Measurements from ENCODE around the gene SGCD. TPM values are rescaled to one million over a fixed set of nuclear protein-coding genes. Genes with fewer than 3 reads are reported as not detected.

The SGCD gene
- 1 to 10 TPM in 1 of 4 donors, under 1 TPM in 3; 0.22 to 7.5 (median 0.62) TPM for polyA plus RNA-seq
- long read RNA-seq, donor 1, partial matches to known transcripts: 0 of 4 reads
- long read RNA-seq, donor 1, other reads (novel, unspliced or antisense): 0 of 4 reads
- long read RNA-seq, donor 2: 0 reads
- long read RNA-seq, donor 3, partial matches to known transcripts: 5 of 5 reads
- long read RNA-seq, donor 3, other reads (novel, unspliced or antisense): 0 of 5 reads
- long read RNA-seq, donor 4: 0 reads
- long read RNA-seq, donor 5: 0 reads
- long read RNA-seq, donor 6, partial matches to known transcripts: 0 of 1 reads
- long read RNA-seq, donor 6, other reads (novel, unspliced or antisense): 0 of 1 reads
- long read RNA-seq, donor 7, full-length matches to known transcripts: 10 of 10 reads
- long read RNA-seq, donor 7, partial matches to known transcripts: 0 of 10 reads
- long read RNA-seq, donor 7, other reads (novel, unspliced or antisense): 0 of 10 reads
- long read RNA-seq, donor 8: 0 reads
- long read RNA-seq, donor 9: 0 reads
- long read RNA-seq, donor 10, transcript SGCD-201 (9 exons, 1,606 nt): major isoform, 6 of 6 reads
- long read RNA-seq, donor 10, partial matches to known transcripts: 0 of 6 reads
- long read RNA-seq, donor 10, other reads (novel, unspliced or antisense): 0 of 6 reads

DNA sequence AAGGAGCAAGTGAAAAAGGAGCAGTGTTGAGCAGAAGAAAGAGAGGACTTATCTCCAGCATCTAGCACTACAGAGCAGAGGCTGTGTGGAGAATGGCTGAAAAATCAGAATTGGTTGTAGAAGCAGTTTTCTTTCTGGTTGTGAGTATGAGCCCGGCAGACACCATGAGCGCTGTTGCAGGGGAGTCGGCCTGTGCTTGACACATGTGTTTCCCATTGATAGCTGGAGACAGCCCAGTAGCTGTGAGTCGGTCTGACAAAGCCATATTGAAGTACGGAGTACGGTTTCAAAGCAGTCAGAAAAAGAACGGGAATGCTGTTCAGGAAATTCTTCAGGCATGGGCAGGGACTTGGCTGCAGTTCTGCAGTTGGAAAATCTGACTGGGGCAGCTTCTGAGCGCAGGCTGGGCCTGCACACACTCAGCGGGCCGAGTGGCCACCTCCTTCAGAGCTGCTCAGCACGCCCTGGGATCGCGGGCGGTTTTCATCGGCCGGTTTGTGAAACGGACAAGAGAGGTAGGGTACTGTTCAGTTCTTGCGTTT lies at the start of gene SGCD:
SGCD (plus strand) TSS at position 447 of the 542 bp plus-strand sequence.
- H3K27ac ChIP-seq (ENCODE audit: low read depth in 1 of 3, low read length in 2 of 3): peak within 1 kb of the TSS in 2 of 3 donors; percentile 66 to 78
- 48 to 68% (median 61%) methylated on average over 18 of the region's 18 CpGs for WGBS, 3 donors
- H3K4me3 ChIP-seq (ENCODE audit: low read depth in 1 of 3, low read length in 3 of 3): peak within 1 kb of the TSS in 1 of 3 donors; percentile 47
- DNase-seq (peak in 1 of 2 donors; percentile 16), FAIRE-seq (no peak)
- H3K4me1 ChIP-seq (ENCODE audit: control insufficient read depth in 3 of 3, insufficient read depth in 2 of 3, low read depth in 1 of 3, low read length in 2 of 3): no peaks in the 10 kb centered on the region
- H3K9me3 ChIP-seq (ENCODE audit: control insufficient read depth in 2 of 2, insufficient read depth in 1 of 2, low read depth in 1 of 2, low read length in 1 of 2): no peaks in the 10 kb centered on the region
- H3K27me3 ChIP-seq (ENCODE audit: control insufficient read depth in 3 of 3, insufficient read depth in 3 of 3, low read length in 3 of 3): peaks cover 0 to 3% (median 0%) of the 10 kb centered on the region in 3 donors
- H3K36me3 ChIP-seq (ENCODE audit: control insufficient read depth in 3 of 3, insufficient read depth in 2 of 3, low read depth in 1 of 3, low read length in 3 of 3): no peaks in the 10 kb centered on the region

DNA sequence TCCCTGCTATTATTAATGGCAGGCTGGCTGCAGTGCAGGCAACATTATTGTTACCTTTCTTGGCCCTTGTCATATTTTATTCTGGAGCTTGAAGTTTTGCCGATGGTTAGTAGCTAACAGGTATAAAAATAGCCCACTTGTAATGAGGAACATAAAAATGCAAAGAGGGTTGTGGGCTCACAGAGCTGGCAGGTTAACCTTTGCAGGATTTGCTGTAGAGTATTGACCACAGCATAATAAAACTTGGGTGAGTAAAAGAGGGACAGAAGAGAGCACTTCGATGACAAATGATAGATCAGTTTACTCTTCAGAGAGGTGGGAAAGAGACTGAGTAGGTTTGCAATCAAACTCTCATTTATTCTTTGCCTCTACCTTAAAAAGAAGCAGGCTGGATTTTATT lies 49.7 kb upstream of the SGCD start:
- 51 to 67% (median 61%) methylated on average over 2 of the region's 2 CpGs for WGBS, 3 donors
- no peak for FAIRE-seq

DNA sequence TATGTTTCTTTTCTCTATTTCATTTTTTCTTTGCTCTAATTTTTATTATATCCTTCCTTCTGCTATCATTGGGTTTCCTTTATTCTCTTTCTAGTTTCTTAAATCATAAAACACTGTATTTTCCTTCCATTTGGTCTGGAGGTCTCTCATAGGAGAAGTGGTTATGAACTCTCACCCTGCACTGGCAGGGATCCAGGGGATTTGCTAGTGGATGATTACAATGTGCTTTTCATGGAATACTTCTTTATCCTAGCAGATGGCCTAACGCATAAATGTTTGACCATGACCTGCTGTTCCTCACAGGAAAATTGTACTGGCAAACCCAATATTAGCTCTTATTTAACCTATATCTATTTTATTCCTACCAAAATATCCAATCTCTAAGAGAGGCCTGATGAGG lies 31.5 kb upstream of the SGCD start:
- H3K4me3 ChIP-seq (ENCODE audit: low read depth in 1 of 3, low read length in 3 of 3): no peak overlapping the region
- no peak for FAIRE-seq
- H3K36me3 ChIP-seq (ENCODE audit: control insufficient read depth in 3 of 3, insufficient read depth in 2 of 3, low read depth in 1 of 3, low read length in 3 of 3): no peaks in the 10 kb centered on the region
- no peak for DNase-seq
- H3K4me1 ChIP-seq (ENCODE audit: control insufficient read depth in 3 of 3, insufficient read depth in 2 of 3, low read depth in 1 of 3, low read length in 2 of 3): no peaks in the 10 kb centered on the region
- no peaks in the 10 kb centered on the region for H3K9me3 ChIP-seq (ENCODE audit: control insufficient read depth in 2 of 2, insufficient read depth in 1 of 2, low read depth in 1 of 2, low read length in 1 of 2)
- no peaks in the 10 kb centered on the region for H3K27me3 ChIP-seq (ENCODE audit: control insufficient read depth in 3 of 3, insufficient read depth in 3 of 3, low read length in 3 of 3)
- WGBS, 3 donors: 85 to 93% (median 89%) methylated on average over 1 of the region's 1 CpG
- H3K27ac ChIP-seq (ENCODE audit: low read depth in 1 of 3, low read length in 2 of 3): no peak overlapping the region

More for the DNA sequence above, 49.7 kb upstream of the SGCD start:
- Histone ChIP-seq H3K27me3 (ENCODE audit: control insufficient read depth in 3 of 3, insufficient read depth in 3 of 3, low read length in 3 of 3) (no peaks in the 10 kb centered on the region), H3K9me3 (ENCODE audit: control insufficient read depth in 2 of 2, insufficient read depth in 1 of 2, low read depth in 1 of 2, low read length in 1 of 2) (no peaks in the 10 kb centered on the region), H3K4me1 (ENCODE audit: control insufficient read depth in 3 of 3, insufficient read depth in 2 of 3, low read depth in 1 of 3, low read length in 2 of 3) (no peaks in the 10 kb centered on the region), H3K27ac (ENCODE audit: low read depth in 1 of 3, low read length in 2 of 3) (no peak overlapping the region), H3K4me3 (ENCODE audit: low read depth in 1 of 3, low read length in 3 of 3) (no peak overlapping the region), H3K36me3 (ENCODE audit: control insufficient read depth in 3 of 3, insufficient read depth in 2 of 3, low read depth in 1 of 3, low read length in 3 of 3) (no peaks in the 10 kb centered on the region)
- DNase-seq: no peak

DNA sequence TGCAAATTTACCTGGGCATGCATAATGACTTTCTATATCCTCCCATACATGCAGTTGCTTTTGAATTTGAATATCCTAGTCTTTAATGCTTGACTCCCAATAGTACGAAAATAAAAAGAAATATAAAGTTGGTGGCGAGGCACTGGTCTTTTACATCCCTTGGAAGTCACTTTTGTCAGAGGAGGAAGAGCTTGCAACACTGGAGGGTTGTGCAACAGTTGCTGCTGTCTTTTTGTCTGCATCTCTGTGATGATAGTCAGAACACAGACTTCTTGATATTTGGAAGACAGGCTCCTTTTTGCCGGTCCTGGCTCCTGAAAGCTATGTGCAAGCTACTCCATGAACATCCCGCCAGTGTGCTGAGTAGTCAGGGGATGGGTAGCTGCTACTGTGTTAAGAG lies 16.8 kb upstream of the SGCD start:
- WGBS, 3 donors: 81 to 87% (median 83%) methylated on average over 4 of the region's 4 CpGs
- FAIRE-seq (no peak), DNase-seq (no peak)
- Histone ChIP-seq H3K27me3 (ENCODE audit: control insufficient read depth in 3 of 3, insufficient read depth in 3 of 3, low read length in 3 of 3) (no peaks in the 10 kb centered on the region), H3K36me3 (ENCODE audit: control insufficient read depth in 3 of 3, insufficient read depth in 2 of 3, low read depth in 1 of 3, low read length in 3 of 3) (no peaks in the 10 kb centered on the region), H3K27ac (ENCODE audit: low read depth in 1 of 3, low read length in 2 of 3) (no peak overlapping the region), H3K4me1 (ENCODE audit: control insufficient read depth in 3 of 3, insufficient read depth in 2 of 3, low read depth in 1 of 3, low read length in 2 of 3) (no peaks in the 10 kb centered on the region), H3K9me3 (ENCODE audit: control insufficient read depth in 2 of 2, insufficient read depth in 1 of 2, low read depth in 1 of 2, low read length in 1 of 2) (peaks cover 0 to 15% of the 10 kb centered on the region in 2 donors), H3K4me3 (ENCODE audit: low read depth in 1 of 3, low read length in 3 of 3) (no peak overlapping the region)

DNA sequence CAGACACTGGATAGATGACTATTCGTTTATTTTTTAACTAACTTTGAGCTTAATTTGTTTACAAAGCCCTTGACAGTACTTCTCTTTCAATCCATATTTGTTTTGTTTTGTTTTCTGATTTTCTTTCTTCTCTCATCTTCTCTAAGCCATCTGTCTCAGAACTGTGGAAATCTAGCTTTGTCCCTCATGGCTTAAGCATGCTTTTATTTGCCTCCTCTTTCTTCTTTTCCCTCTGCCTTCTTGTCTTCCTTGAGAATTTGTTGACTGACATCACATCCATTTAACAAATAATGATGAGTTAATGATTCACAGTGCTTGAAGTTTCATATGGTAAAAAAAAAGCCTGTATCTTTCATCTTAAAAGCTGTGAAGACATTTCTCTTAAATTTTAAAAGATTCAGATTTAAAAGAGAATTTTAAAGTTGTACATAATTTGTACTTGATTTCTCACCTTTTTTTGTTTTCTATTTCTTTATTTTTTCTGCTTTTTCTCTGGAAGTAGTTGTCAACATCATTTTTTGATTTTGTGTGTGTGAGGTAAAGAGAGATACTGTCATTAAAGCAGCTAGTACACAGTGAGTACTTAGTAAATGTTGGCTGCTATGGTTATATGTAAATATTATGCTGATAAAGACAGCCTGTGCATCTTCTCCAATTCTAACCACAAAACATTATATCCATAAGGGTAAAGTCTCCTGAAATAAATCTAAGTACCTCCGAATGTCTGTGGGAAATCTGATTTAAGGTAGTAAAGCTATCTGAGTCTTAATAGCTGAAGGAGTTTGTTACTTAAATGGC lies 13.9 kb upstream of the SGCD start:
- Histone ChIP-seq H3K9me3 (ENCODE audit: control insufficient read depth in 2 of 2, insufficient read depth in 1 of 2, low read depth in 1 of 2, low read length in 1 of 2) (peaks cover 0 to 3% of the 10 kb centered on the region in 2 donors), H3K4me1 (ENCODE audit: control insufficient read depth in 3 of 3, insufficient read depth in 2 of 3, low read depth in 1 of 3, low read length in 2 of 3) (no peaks in the 10 kb centered on the region), H3K4me3 (ENCODE audit: low read depth in 1 of 3, low read length in 3 of 3) (no peak overlapping the region), H3K36me3 (ENCODE audit: control insufficient read depth in 3 of 3, insufficient read depth in 2 of 3, low read depth in 1 of 3, low read length in 3 of 3) (no peaks in the 10 kb centered on the region), H3K27me3 (ENCODE audit: control insufficient read depth in 3 of 3, insufficient read depth in 3 of 3, low read length in 3 of 3) (no peaks in the 10 kb centered on the region), H3K27ac (ENCODE audit: low read depth in 1 of 3, low read length in 2 of 3) (no peak overlapping the region)
- no peak for FAIRE-seq
- no peak for DNase-seq
- WGBS, 3 donors: 32 to 52% (median 34%) methylated on average over 2 of the region's 2 CpGs

DNA sequence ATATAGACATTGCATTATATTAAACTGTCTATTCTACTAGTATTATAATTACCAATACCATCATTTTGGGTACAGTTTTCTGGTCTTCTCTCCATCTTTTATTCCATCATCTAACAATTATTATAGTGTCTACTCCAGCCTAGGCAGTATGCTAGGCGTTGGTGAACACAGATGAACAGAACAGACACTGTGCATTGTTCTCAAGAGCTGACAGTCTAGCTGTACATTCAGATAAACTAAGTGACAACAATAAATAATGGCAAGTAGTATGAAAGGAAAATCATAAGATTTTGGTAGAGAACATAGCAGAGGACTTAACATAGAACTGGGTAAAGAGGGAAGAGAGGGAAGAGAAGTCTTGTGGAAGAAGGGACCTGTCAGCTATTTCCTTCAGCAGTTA lies 12.5 kb upstream of the SGCD start:
- 17 to 65% (median 21%) methylated on average over 1 of the region's 1 CpG for WGBS, 3 donors
- H3K4me3 ChIP-seq (ENCODE audit: low read depth in 1 of 3, low read length in 3 of 3): no peak overlapping the region
- DNase-seq (no peak), FAIRE-seq (no peak)
- no peaks in the 10 kb centered on the region for H3K9me3 ChIP-seq (ENCODE audit: control insufficient read depth in 2 of 2, insufficient read depth in 1 of 2, low read depth in 1 of 2, low read length in 1 of 2)
- no peaks in the 10 kb centered on the region for H3K36me3 ChIP-seq (ENCODE audit: control insufficient read depth in 3 of 3, insufficient read depth in 2 of 3, low read depth in 1 of 3, low read length in 3 of 3)
- H3K27ac ChIP-seq (ENCODE audit: low read depth in 1 of 3, low read length in 2 of 3): no peak overlapping the region
- H3K4me1 ChIP-seq (ENCODE audit: control insufficient read depth in 3 of 3, insufficient read depth in 2 of 3, low read depth in 1 of 3, low read length in 2 of 3): no peaks in the 10 kb centered on the region
- no peaks in the 10 kb centered on the region for H3K27me3 ChIP-seq (ENCODE audit: control insufficient read depth in 3 of 3, insufficient read depth in 3 of 3, low read length in 3 of 3)

DNA sequence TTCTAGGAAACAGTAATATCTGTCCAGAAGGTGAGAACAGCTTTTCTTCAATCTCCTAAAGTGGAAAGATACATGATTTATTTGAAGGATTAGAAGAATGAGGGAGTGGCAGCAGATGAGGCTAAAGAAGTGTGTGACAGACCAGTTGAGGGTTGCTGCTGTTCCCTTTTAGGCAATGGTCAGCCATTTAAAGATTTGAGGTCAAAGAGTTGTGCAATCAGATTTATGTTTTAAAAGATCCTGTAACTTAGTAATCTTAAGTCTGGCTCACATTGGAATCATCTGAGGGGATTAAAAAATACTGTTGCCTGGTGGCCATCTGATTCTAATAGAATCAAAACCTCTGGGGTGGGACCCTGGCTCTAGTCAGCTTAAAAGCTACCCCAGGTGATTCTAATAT lies 4.3 kb upstream of the SGCD start:
- Histone ChIP-seq H3K9me3 (ENCODE audit: control insufficient read depth in 2 of 2, insufficient read depth in 1 of 2, low read depth in 1 of 2, low read length in 1 of 2) (no peaks in the 10 kb centered on the region), H3K4me1 (ENCODE audit: control insufficient read depth in 3 of 3, insufficient read depth in 2 of 3, low read depth in 1 of 3, low read length in 2 of 3) (no peaks in the 10 kb centered on the region), H3K27me3 (ENCODE audit: control insufficient read depth in 3 of 3, insufficient read depth in 3 of 3, low read length in 3 of 3) (peaks cover 0 to 3% (median 0%) of the 10 kb centered on the region in 3 donors), H3K27ac (ENCODE audit: low read depth in 1 of 3, low read length in 2 of 3) (no peak overlapping the region), H3K4me3 (ENCODE audit: low read depth in 1 of 3, low read length in 3 of 3) (no peak overlapping the region), H3K36me3 (ENCODE audit: control insufficient read depth in 3 of 3, insufficient read depth in 2 of 3, low read depth in 1 of 3, low read length in 3 of 3) (no peaks in the 10 kb centered on the region)
- FAIRE-seq (no peak), DNase-seq (no peak)

DNA sequence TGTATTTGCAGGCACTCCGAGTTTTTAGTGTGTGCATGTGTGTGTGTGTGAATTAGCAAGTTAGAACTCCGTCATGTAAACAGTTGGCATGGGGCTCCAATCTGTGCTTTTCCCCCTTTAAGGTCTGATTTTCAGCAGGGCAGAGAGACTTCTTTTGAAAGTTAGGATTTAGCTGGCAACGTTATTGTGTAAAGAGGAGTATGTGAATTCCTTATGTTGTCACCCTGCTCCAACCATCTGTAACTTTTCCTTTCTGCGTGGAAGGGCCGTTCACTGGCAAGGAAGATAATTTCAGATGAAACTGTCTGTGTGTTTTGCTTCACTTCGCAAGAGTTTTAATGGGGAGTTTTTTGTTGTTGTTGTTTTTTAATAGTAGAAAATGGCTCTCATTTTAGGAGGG lies 332 bp downstream of the SGCD start:
- H3K4me3 ChIP-seq (ENCODE audit: low read depth in 1 of 3, low read length in 3 of 3): peak overlapping the region in 1 of 3 donors; percentile 47
- H3K4me1 ChIP-seq (ENCODE audit: control insufficient read depth in 3 of 3, insufficient read depth in 2 of 3, low read depth in 1 of 3, low read length in 2 of 3): no peaks in the 10 kb centered on the region
- 54 to 69% (median 63%) methylated on average over 6 of the region's 6 CpGs for WGBS, 3 donors
- no peaks in the 10 kb centered on the region for H3K36me3 ChIP-seq (ENCODE audit: control insufficient read depth in 3 of 3, insufficient read depth in 2 of 3, low read depth in 1 of 3, low read length in 3 of 3)
- H3K27me3 ChIP-seq (ENCODE audit: control insufficient read depth in 3 of 3, insufficient read depth in 3 of 3, low read length in 3 of 3): peaks cover 0 to 3% (median 0%) of the 10 kb centered on the region in 3 donors
- H3K27ac ChIP-seq (ENCODE audit: low read depth in 1 of 3, low read length in 2 of 3): peak overlapping the region in 2 of 3 donors; percentile 66 to 78
- H3K9me3 ChIP-seq (ENCODE audit: control insufficient read depth in 2 of 2, insufficient read depth in 1 of 2, low read depth in 1 of 2, low read length in 1 of 2): no peaks in the 10 kb centered on the region
- no peak for FAIRE-seq
- no peak for DNase-seq
